Measurements from ENCODE around the gene CDKN2AIP.

DNA sequence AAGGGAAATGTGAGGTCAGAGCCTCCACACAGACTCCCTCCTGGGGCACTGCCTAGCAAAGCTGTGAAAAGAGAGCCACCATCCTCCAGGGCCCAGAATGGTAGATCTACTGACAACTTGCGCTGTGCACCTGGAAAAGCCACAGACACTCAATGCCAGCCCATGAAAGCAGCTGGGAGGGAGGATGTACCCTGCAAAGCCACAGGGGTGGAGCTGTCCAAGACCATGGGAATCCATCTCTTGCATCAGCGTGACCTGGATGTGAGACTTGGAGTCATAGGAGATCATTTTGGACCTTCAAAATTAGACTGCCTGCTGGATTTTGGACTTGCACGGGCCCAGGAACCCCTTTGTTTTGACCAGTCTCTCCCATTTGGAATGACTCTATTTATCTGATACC is 22.8 kb downstream of the CDKN2AIP start:
- TF ChIP-seq, protein P1, sequence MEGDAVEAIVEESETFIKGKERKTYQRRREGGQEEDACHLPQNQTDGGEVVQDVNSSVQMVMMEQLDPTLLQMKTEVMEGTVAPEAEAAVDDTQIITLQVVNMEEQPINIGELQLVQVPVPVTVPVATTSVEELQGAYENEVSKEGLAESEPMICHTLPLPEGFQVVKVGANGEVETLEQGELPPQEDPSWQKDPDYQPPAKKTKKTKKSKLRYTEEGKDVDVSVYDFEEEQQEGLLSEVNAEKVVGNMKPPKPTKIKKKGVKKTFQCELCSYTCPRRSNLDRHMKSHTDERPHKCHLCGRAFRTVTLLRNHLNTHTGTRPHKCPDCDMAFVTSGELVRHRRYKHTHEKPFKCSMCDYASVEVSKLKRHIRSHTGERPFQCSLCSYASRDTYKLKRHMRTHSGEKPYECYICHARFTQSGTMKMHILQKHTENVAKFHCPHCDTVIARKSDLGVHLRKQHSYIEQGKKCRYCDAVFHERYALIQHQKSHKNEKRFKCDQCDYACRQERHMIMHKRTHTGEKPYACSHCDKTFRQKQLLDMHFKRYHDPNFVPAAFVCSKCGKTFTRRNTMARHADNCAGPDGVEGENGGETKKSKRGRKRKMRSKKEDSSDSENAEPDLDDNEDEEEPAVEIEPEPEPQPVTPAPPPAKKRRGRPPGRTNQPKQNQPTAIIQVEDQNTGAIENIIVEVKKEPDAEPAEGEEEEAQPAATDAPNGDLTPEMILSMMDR (IDR thresholded peaks at IDR 0.05) = no peak
- TF ChIP-seq POLR2A (IDR thresholded peaks at IDR 0.05) = no peak
